ENCODE results near the gene SIPA1L3.

DNA sequence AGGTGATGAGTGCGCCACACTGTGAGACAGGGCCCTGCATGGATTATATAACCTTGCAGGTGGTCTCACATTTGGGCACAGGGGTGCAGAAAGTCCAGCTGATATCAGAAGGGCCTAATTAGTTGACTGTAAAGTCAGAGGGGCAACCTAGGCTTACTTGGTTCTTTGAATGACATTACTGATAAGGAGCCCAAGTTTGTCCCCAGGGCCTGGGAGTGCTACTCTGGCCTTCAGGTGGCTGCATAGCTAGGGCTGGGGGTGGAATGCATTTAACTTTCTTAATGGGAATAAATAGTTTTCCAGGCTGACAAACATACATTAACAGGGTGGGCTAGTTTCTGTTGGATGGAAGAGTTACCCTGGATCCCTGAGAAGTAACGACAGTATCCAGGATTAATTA is 3.9 kb upstream of the SIPA1L3 start:
- TF ChIP-seq YY1 (IDR thresholded peaks at IDR 0.05; ENCODE audit: low read depth) (no peak), TCF12 (IDR thresholded peaks at IDR 0.05; ENCODE audit: low read depth) (no peak), TAF1 (IDR thresholded peaks at IDR 0.05; ENCODE audit: low read depth) (no peak), ZBTB7A (IDR thresholded peaks at IDR 0.05; ENCODE audit: low read depth) (no peak)
- TF ChIP-seq, protein P1, sequence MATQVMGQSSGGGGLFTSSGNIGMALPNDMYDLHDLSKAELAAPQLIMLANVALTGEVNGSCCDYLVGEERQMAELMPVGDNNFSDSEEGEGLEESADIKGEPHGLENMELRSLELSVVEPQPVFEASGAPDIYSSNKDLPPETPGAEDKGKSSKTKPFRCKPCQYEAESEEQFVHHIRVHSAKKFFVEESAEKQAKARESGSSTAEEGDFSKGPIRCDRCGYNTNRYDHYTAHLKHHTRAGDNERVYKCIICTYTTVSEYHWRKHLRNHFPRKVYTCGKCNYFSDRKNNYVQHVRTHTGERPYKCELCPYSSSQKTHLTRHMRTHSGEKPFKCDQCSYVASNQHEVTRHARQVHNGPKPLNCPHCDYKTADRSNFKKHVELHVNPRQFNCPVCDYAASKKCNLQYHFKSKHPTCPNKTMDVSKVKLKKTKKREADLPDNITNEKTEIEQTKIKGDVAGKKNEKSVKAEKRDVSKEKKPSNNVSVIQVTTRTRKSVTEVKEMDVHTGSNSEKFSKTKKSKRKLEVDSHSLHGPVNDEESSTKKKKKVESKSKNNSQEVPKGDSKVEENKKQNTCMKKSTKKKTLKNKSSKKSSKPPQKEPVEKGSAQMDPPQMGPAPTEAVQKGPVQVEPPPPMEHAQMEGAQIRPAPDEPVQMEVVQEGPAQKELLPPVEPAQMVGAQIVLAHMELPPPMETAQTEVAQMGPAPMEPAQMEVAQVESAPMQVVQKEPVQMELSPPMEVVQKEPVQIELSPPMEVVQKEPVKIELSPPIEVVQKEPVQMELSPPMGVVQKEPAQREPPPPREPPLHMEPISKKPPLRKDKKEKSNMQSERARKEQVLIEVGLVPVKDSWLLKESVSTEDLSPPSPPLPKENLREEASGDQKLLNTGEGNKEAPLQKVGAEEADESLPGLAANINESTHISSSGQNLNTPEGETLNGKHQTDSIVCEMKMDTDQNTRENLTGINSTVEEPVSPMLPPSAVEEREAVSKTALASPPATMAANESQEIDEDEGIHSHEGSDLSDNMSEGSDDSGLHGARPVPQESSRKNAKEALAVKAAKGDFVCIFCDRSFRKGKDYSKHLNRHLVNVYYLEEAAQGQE (IDR thresholded peaks at IDR 0.05; ENCODE audit: low read depth): no peak

Data from Ishikawa (cell line).